ENCODE measurements around the gene PAGR1.

- TF ChIP-seq KAT7 (CRISPR knock-in tag; IDR thresholded peaks at IDR 0.05; ENCODE audit: borderline replicate concordance), result no peak
- TF ChIP-seq ATF1 (CRISPR knock-in tag; IDR thresholded peaks at IDR 0.05), result no peak
These were observed 4.3 kb downstream of the PAGR1 start, which contains the start of gene MVP for GRCh38 chr16:29820271-29820701.
